ENCODE measurements around the gene PUM1.

GRCh38 chr1:31058012-31058411 is 7.5 kb downstream of the PUM1 start:
- no peak for TF ChIP-seq CTCF (IDR thresholded peaks at IDR 0.05)
- no peak for TF ChIP-seq POLR2A (IDR thresholded peaks at IDR 0.05)

Measured in lower leg skin (tissue), 3 donors.